GM21423 (cell line): Measurements from ENCODE around the gene TTC16.
"Not testable (repeated sequence)": the region's sequence is repeated elsewhere in the genome, so short reads cannot be mapped to it uniquely, and the experiment has no call there.

Experiments
- ATAC-seq: cut with Tn5 transposase; IDR thresholded peaks from one replicate; pipeline ENCODE4 v1.9.1; 2021; ENCODE audit warnings: mild to moderate bottlenecking, moderate library complexity; ENCODE audit not compliant: unreplicated experiment

The TTC16 gene

DNA sequence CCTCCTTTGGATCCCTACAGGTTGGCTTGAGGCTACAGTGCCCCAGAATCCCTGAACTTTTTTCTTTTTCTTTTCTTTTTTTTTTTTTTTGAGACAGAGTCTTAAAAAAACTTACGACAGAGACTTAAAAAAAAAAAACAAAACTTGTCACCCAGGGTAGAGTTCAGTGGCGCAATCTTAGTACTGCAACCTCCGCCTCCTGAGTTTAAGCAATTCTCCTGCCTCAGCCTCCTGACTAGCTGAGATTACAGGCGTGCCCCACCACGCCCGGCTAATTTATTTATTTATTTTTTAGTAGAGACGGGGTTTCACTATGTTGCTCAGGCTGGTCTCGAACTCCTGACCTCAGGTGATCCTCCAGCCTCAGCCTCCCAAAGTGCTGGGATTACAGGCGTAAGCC lies 65.0 kb downstream of the TTC16 start:
- ATAC-seq: not testable (repeated sequence)
